GF-D8 (cell line): Measurements from ENCODE around the gene DNASE1.

Experiments
- DNase-seq: peaks from one replicate; lab custom pipeline; 2025; lab: John Stamatoyannopoulos, UW

DNASE1 gene

GRCh38 chr16:3696425-3697218 lies 42.1 kb downstream of the DNASE1 start:
- DNase-seq = no peak

GRCh38 chr16:3698941-3699340 lies 44.5 kb downstream of the DNASE1 start:
- peak; percentile 60 for DNase-seq

DNA sequence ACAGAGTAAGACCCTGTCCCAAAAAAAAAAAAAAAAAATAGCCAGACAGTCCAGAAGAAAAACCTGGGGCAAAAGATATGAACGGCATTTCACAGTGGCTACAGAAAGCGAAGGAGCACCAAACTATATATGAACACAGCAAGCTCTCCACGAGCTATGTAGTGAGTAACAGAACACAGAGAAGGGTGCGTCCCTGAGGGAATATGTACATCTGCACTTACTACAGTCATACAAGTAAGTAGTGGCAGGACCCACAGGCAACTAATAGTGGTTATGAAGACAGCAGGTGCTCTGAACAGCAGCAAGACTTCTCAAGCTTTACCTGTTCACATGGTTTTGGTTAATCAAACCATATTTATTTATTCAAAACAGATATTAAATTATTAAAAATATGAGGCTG lies 47.0 kb downstream of the DNASE1 start:
- no peak for DNase-seq

- DNase-seq = no peak
Observed at GRCh38 chr16:3702082-3702481, 47.6 kb downstream of the DNASE1 start.

GRCh38 chr16:3706253-3707012 lies 51.9 kb downstream of the DNASE1 start:
- DNase-seq = no peak
